Measurements from ENCODE around the gene RYR3. TPM values are rescaled to one million over a fixed set of nuclear protein-coding genes. Genes with fewer than 3 reads are reported as not detected.
"Not testable (repeated sequence)": the region's sequence is repeated elsewhere in the genome, so short reads cannot be mapped to it uniquely, and the experiment has no call there.

The RYR3 gene
- total and polyA plus RNA-seq, 4 donors: 13.0 to 33.6 (median 20.0) TPM

GRCh38 chr15:33561967-33562366, 251.2 kb downstream of the RYR3 start:
- Histone ChIP-seq H3K4me3 (ENCODE audit: low read depth, low read length) (no peak overlapping the region), H3K9me3 (ENCODE audit: control insufficient read depth, insufficient read depth, low read length) (no peaks in the 10 kb centered on the region)
- 100% methylated on average over 2 of the region's 5 CpGs for WGBS (ENCODE audit: insufficient coverage)

GRCh38 chr15:33565094-33565493, 254.3 kb downstream of the RYR3 start:
- DNase-seq (ENCODE audit: low read depth in 4 of 6, low spot score in 6 of 6): peak in 1 of 6 donors; percentile 52
- 70% methylated on average over 1 of the region's 3 CpGs for WGBS (ENCODE audit: insufficient coverage)
- Histone ChIP-seq H3K27me3 (ENCODE audit: control insufficient read depth, insufficient read depth, low read length) (no peaks in the 10 kb centered on the region), H3K9me3 (ENCODE audit: control insufficient read depth, insufficient read depth, low read length) (no peaks in the 10 kb centered on the region), H3K4me1 (ENCODE audit: control insufficient read depth, insufficient read depth, low read length) (no peaks in the 10 kb centered on the region), H3K4me3 (ENCODE audit: low read depth, low read length) (no peak overlapping the region), H3K27ac (ENCODE audit: low read depth, low read length) (no peak overlapping the region), H3K36me3 (ENCODE audit: control insufficient read depth, insufficient read depth, low read length) (no peaks in the 10 kb centered on the region)

More at GRCh38 chr15:33561967-33562366, 251.2 kb downstream of the RYR3 start:
- H3K27me3 ChIP-seq (ENCODE audit: control insufficient read depth, insufficient read depth, low read length): no peaks in the 10 kb centered on the region
- no peak overlapping the region for H3K27ac ChIP-seq (ENCODE audit: low read depth, low read length)
- H3K4me1 ChIP-seq (ENCODE audit: control insufficient read depth, insufficient read depth, low read length): no peaks in the 10 kb centered on the region
- DNase-seq (ENCODE audit: low read depth in 4 of 6, low spot score in 6 of 6): no peak
- H3K36me3 ChIP-seq (ENCODE audit: control insufficient read depth, insufficient read depth, low read length): no peaks in the 10 kb centered on the region

GRCh38 chr15:33567652-33568051, 256.9 kb downstream of the RYR3 start:
- H3K36me3 ChIP-seq (ENCODE audit: control insufficient read depth, insufficient read depth, low read length): no peaks in the 10 kb centered on the region
- H3K9me3 ChIP-seq (ENCODE audit: control insufficient read depth, insufficient read depth, low read length): no peaks in the 10 kb centered on the region

GRCh38 chr15:33569036-33569435, 258.3 kb downstream of the RYR3 start:
- no peak overlapping the region for H3K4me3 ChIP-seq (ENCODE audit: low read depth, low read length)
- H3K9me3 ChIP-seq (ENCODE audit: control insufficient read depth, insufficient read depth, low read length): no peaks in the 10 kb centered on the region
- no peaks in the 10 kb centered on the region for H3K4me1 ChIP-seq (ENCODE audit: control insufficient read depth, insufficient read depth, low read length)
- no peak for DNase-seq (ENCODE audit: low read depth in 4 of 6, low spot score in 6 of 6)
- H3K36me3 ChIP-seq (ENCODE audit: control insufficient read depth, insufficient read depth, low read length): no peaks in the 10 kb centered on the region
- WGBS (ENCODE audit: insufficient coverage): no CpG with 5 or more reads among the region's 1 CpG
- H3K27me3 ChIP-seq (ENCODE audit: control insufficient read depth, insufficient read depth, low read length): no peaks in the 10 kb centered on the region
- H3K27ac ChIP-seq (ENCODE audit: low read depth, low read length): no peak overlapping the region

More at GRCh38 chr15:33567652-33568051, 256.9 kb downstream of the RYR3 start:
- H3K4me3 ChIP-seq (ENCODE audit: low read depth, low read length): no peak overlapping the region
- no peak for DNase-seq (ENCODE audit: low read depth in 4 of 6, low spot score in 6 of 6)
- no peaks in the 10 kb centered on the region for H3K4me1 ChIP-seq (ENCODE audit: control insufficient read depth, insufficient read depth, low read length)
- no peaks in the 10 kb centered on the region for H3K27me3 ChIP-seq (ENCODE audit: control insufficient read depth, insufficient read depth, low read length)
- H3K27ac ChIP-seq (ENCODE audit: low read depth, low read length): no peak overlapping the region

GRCh38 chr15:33577911-33578310, 267.1 kb downstream of the RYR3 start:
- H3K27me3 ChIP-seq (ENCODE audit: control insufficient read depth, insufficient read depth, low read length); H3K36me3 ChIP-seq (ENCODE audit: control insufficient read depth, insufficient read depth, low read length); H3K4me3 ChIP-seq (ENCODE audit: low read depth, low read length); H3K9me3 ChIP-seq (ENCODE audit: control insufficient read depth, insufficient read depth, low read length); DNase-seq (ENCODE audit: low read depth in 4 of 6, low spot score in 6 of 6); H3K4me1 ChIP-seq (ENCODE audit: control insufficient read depth, insufficient read depth, low read length); H3K27ac ChIP-seq (ENCODE audit: low read depth, low read length): not testable (repeated sequence)
- WGBS (ENCODE audit: insufficient coverage): no CpG with 5 or more reads among the region's 2 CpGs

GRCh38 chr15:33580526-33580925, 269.8 kb downstream of the RYR3 start:
- DNase-seq (ENCODE audit: low read depth in 4 of 6, low spot score in 6 of 6): no peak
- no peaks in the 10 kb centered on the region for H3K9me3 ChIP-seq (ENCODE audit: control insufficient read depth, insufficient read depth, low read length)
- H3K4me3 ChIP-seq (ENCODE audit: low read depth, low read length): no peak overlapping the region
- no peaks in the 10 kb centered on the region for H3K36me3 ChIP-seq (ENCODE audit: control insufficient read depth, insufficient read depth, low read length)
- no peak overlapping the region for H3K27ac ChIP-seq (ENCODE audit: low read depth, low read length)
- no peaks in the 10 kb centered on the region for H3K27me3 ChIP-seq (ENCODE audit: control insufficient read depth, insufficient read depth, low read length)
- H3K4me1 ChIP-seq (ENCODE audit: control insufficient read depth, insufficient read depth, low read length): no peaks in the 10 kb centered on the region
- 79% methylated on average over 2 of the region's 2 CpGs for WGBS (ENCODE audit: insufficient coverage)

DNA sequence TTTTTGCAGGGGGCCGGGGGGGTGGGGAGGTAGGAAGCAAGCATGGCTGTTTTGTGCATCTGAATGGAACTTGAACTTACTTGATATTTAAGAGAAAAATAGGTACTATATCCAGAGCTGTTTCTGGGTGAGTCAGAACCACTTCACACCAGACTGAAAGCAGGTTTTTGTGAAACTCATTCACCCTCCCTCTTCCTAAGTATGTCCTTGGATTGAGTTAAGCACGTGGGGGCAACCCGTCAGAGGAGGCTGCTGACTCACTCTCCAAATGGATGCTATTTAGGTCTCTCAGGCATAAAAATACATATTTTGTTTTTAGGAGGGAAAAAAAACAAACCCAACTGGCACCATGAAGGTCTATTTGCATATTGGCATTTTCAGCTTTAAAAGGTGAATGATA, 270.3 kb downstream of the RYR3 start:
- Histone ChIP-seq H3K27me3 (ENCODE audit: control insufficient read depth, insufficient read depth, low read length) (no peaks in the 10 kb centered on the region), H3K9me3 (ENCODE audit: control insufficient read depth, insufficient read depth, low read length) (no peaks in the 10 kb centered on the region), H3K36me3 (ENCODE audit: control insufficient read depth, insufficient read depth, low read length) (no peaks in the 10 kb centered on the region), H3K4me1 (ENCODE audit: control insufficient read depth, insufficient read depth, low read length) (no peaks in the 10 kb centered on the region), H3K4me3 (ENCODE audit: low read depth, low read length) (no peak overlapping the region), H3K27ac (ENCODE audit: low read depth, low read length) (no peak overlapping the region)
- DNase-seq (ENCODE audit: low read depth in 4 of 6, low spot score in 6 of 6): no peak
- no CpG with 5 or more reads among the region's 3 CpGs for WGBS (ENCODE audit: insufficient coverage)

DNA sequence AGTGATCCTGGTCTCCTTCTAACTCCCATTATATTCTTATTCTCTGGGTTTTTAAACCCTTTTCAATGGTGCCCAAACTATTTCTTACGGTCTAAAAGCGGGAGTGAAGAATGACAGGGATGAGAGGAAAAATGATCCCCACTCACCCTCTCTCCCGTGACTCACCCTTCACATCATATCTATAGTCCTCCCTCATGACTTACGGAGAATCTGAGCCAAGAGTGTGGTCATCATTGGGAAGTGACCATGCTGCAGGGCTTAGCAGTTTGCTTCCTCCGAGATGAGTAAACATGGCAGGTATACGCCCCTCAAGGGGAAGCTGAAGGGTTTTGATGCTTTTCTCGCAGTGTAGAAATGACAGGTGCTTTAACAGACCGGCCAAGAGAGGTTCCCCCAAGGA, 274.0 kb downstream of the RYR3 start:
- H3K27me3 ChIP-seq (ENCODE audit: control insufficient read depth, insufficient read depth, low read length): no peaks in the 10 kb centered on the region
- no peak for DNase-seq (ENCODE audit: low read depth in 4 of 6, low spot score in 6 of 6)
- no peaks in the 10 kb centered on the region for H3K36me3 ChIP-seq (ENCODE audit: control insufficient read depth, insufficient read depth, low read length)
- H3K4me1 ChIP-seq (ENCODE audit: control insufficient read depth, insufficient read depth, low read length): no peaks in the 10 kb centered on the region
- H3K27ac ChIP-seq (ENCODE audit: low read depth, low read length): no peak overlapping the region
- H3K4me3 ChIP-seq (ENCODE audit: low read depth, low read length): no peak overlapping the region
- no peaks in the 10 kb centered on the region for H3K9me3 ChIP-seq (ENCODE audit: control insufficient read depth, insufficient read depth, low read length)
- 79% methylated on average over 3 of the region's 8 CpGs for WGBS (ENCODE audit: insufficient coverage)

DNA sequence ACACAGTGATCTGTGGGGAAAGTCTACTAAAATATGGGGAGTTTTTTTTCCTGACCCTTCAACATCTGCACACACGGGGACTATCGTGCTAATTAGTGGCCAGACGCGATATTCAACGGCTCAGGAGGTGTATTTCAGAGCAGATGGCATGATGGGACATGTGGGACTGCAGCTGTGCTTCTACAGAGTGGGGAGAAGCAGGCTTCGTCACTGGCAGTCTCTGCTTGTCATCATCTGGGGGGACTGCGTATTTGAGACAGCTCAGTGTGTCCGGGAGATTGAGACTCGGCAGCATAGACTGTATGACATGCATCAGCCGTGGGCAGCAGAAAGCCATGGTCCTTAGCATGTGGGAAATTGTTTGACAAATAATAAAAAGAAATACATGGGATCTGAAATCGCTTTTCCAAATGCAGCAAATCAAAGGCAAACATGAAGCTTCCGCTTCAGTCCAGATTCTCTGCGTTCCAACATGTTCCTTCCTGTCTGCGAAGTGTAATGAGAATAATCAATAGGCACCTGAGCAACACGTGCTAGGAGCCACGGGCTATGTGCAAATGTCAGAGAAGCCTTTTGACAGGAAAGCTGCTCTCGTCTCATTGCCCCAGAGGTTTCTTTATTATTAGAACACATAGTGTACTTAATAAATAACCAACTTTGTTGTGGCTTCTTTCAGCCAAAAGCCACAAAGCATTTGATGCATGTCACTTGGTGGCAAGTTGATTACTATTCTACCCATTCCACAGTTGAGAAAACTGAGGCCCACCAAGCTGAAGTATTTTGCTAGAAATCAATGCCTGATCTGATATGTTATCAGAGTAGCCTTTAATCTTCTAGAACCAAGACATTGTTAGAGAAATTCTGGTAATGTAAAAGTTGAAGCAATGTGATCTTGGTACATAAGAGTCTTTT, 276.3 kb downstream of the RYR3 start:
- peak in 1 of 6 donors; percentile 79 for DNase-seq (ENCODE audit: low read depth in 4 of 6, low spot score in 6 of 6)
- no peaks in the 10 kb centered on the region for H3K4me1 ChIP-seq (ENCODE audit: control insufficient read depth, insufficient read depth, low read length)
- no peaks in the 10 kb centered on the region for H3K36me3 ChIP-seq (ENCODE audit: control insufficient read depth, insufficient read depth, low read length)
- peaks cover 2% of the 10 kb centered on the region for H3K9me3 ChIP-seq (ENCODE audit: control insufficient read depth, insufficient read depth, low read length)
- no peak overlapping the region for H3K4me3 ChIP-seq (ENCODE audit: low read depth, low read length)
- H3K27ac ChIP-seq (ENCODE audit: low read depth, low read length): no peak overlapping the region
- WGBS (ENCODE audit: insufficient coverage): 71% methylated on average over 11 of the region's 17 CpGs
- no peaks in the 10 kb centered on the region for H3K27me3 ChIP-seq (ENCODE audit: control insufficient read depth, insufficient read depth, low read length)

- Histone ChIP-seq H3K27ac (ENCODE audit: low read depth, low read length) (no peak overlapping the region), H3K9me3 (ENCODE audit: control insufficient read depth, insufficient read depth, low read length) (peaks cover 2% of the 10 kb centered on the region), H3K4me3 (ENCODE audit: low read depth, low read length) (no peak overlapping the region), H3K4me1 (ENCODE audit: control insufficient read depth, insufficient read depth, low read length) (no peaks in the 10 kb centered on the region), H3K36me3 (ENCODE audit: control insufficient read depth, insufficient read depth, low read length) (no peaks in the 10 kb centered on the region), H3K27me3 (ENCODE audit: control insufficient read depth, insufficient read depth, low read length) (no peaks in the 10 kb centered on the region)
- WGBS (ENCODE audit: insufficient coverage): no CpG with 5 or more reads among the region's 2 CpGs
- DNase-seq (ENCODE audit: low read depth in 4 of 6, low spot score in 6 of 6): no peak
Observed at GRCh38 chr15:33587773-33588172, 277.0 kb downstream of the RYR3 start.
